ENCODE data around the gene LCN1.

GRCh38 chr9:135526089-135526729, 5.0 kb downstream of the LCN1 start:
- TF ChIP-seq CTCF (conservative IDR thresholded peaks at IDR 0.05; ENCODE audit: low read length) (no peak), EZH2phosphoT487 (IDR thresholded peaks at IDR 0.05; ENCODE audit: borderline replicate concordance) (no peak)
